Activated CD8-positive, alpha-beta memory T cell treated with anti-CD3 and anti-CD28 coated beads, Interleukin-2, amount 10 ng/mL, durations not matched to agents 7 days and 5 days (primary cell): Measurements from ENCODE around the gene NF2. TPM values are rescaled to one million over a fixed set of nuclear protein-coding genes. Genes with fewer than 3 reads are reported as not detected.

ENCODE experiments used
- ATAC-seq: fragments of 150-1000 bp; cut with Tn5 transposase; one replicate; pipeline ENCODE4 v1.10.0; 2021; ENCODE audit warnings: moderate library complexity
- CTCF ChIA-PET: fragments of 350-600 bp; sonication (Branson Sonifier 250); formaldehyde crosslinking; loops from one replicate; lab custom pipeline; 2021; ENCODE audit warnings: antibody characterized with exemption; lab: Charles Lee
- DNase-seq: peaks from one replicate; pipeline ENCODE4 v3.0.0-alpha.2; 2020
- H3K27ac Mint-ChIP-seq: one replicate; pipeline ENCODE4 v1.8.0; 2021; ENCODE audit warnings: mild to moderate bottlenecking, mixed read lengths
- H3K27me3 Mint-ChIP-seq: one replicate; pipeline ENCODE4 v1.8.0; 2021; ENCODE audit warnings: mixed read lengths
- H3K36me3 Mint-ChIP-seq: one replicate; pipeline ENCODE4 v1.8.0; 2021; ENCODE audit warnings: mild to moderate bottlenecking, mixed read lengths
- H3K4me1 Mint-ChIP-seq: one replicate; pipeline ENCODE4 v1.8.0; 2021; ENCODE audit warnings: mixed read lengths
- H3K4me3 Mint-ChIP-seq: one replicate; pipeline ENCODE4 v1.8.0; 2021; ENCODE audit warnings: mild to moderate bottlenecking, moderate library complexity, mixed read lengths
- H3K9me3 Mint-ChIP-seq: one replicate; pipeline ENCODE4 v1.8.0; 2022; ENCODE audit warnings: low read depth, mixed read lengths
- total RNA-seq, 2 experiments: library from RNA; stranded (reverse); gene quantifications; one replicate each; pipeline ENCODE4 v1.2.3, GENCODE V29; 2021

Gene NF2
- total RNA-seq, 2 experiments from 2014 or later: 46.6 to 61.2 TPM

GRCh38 chr22:29693671-29694070, 90.2 kb downstream of the NF2 start:
- H3K4me3 Mint-ChIP-seq: no peak overlapping the region
- no peaks in the 10 kb centered on the region for H3K27me3 Mint-ChIP-seq
- no peaks in the 10 kb centered on the region for H3K4me1 Mint-ChIP-seq
- H3K9me3 Mint-ChIP-seq: no peaks in the 10 kb centered on the region
- DNase-seq: no peak
- peaks cover 5% of the 10 kb centered on the region for H3K36me3 Mint-ChIP-seq
- no peak overlapping the region for H3K27ac Mint-ChIP-seq
- no peak for ATAC-seq
- CTCF ChIA-PET: no interaction called here

- H3K9me3 Mint-ChIP-seq: no peaks in the 10 kb centered on the region
- no peaks in the 10 kb centered on the region for H3K27me3 Mint-ChIP-seq
- CTCF ChIA-PET: interaction anchor here (1.2 kb wide), 1 partner anchor 393 kb away, joined by 3 read pairs; no protein-coding TSS in a partner anchor
- H3K27ac Mint-ChIP-seq: no peak overlapping the region
- H3K36me3 Mint-ChIP-seq: peaks cover 5% of the 10 kb centered on the region
- no peaks in the 10 kb centered on the region for H3K4me1 Mint-ChIP-seq
- no peak overlapping the region for H3K4me3 Mint-ChIP-seq
- ATAC-seq (no peak), DNase-seq (no peak)
These were observed 91.9 kb downstream of the NF2 start for GRCh38 chr22:29695129-29695926.

- Mint-ChIP-seq H3K4me1 (peaks cover 7% of the 10 kb centered on the region), H3K4me3 (no peak overlapping the region)
- CTCF ChIA-PET: no interaction called here
These were observed 94.6 kb downstream of the NF2 start for GRCh38 chr22:29697853-29698598.

GRCh38 chr22:29700206-29700899, 96.9 kb downstream of the NF2 start:
- no peak overlapping the region for H3K27ac Mint-ChIP-seq
- H3K4me1 Mint-ChIP-seq: peaks cover 7% of the 10 kb centered on the region
- H3K4me3 Mint-ChIP-seq: no peak overlapping the region
- H3K27me3 Mint-ChIP-seq: peaks cover 10% of the 10 kb centered on the region
- peaks cover 3% of the 10 kb centered on the region for H3K36me3 Mint-ChIP-seq
- DNase-seq (no peak), ATAC-seq (no peak)
- H3K9me3 Mint-ChIP-seq: no peaks in the 10 kb centered on the region
- CTCF ChIA-PET: interaction anchor here (1.3 to 2.1 kb wide), 2 partner anchors 16 to 305 kb away, joined by 3 to 9 read pairs; no protein-coding TSS in a partner anchor

More at GRCh38 chr22:29697853-29698598, 94.6 kb downstream of the NF2 start:
- DNase-seq (no peak), ATAC-seq (no peak)
- Mint-ChIP-seq H3K9me3 (no peaks in the 10 kb centered on the region), H3K36me3 (peaks cover 5% of the 10 kb centered on the region), H3K27me3 (peaks cover 4% of the 10 kb centered on the region), H3K27ac (no peak overlapping the region)

- CTCF ChIA-PET: interaction anchor here (0.8 to 2.1 kb wide), 3 partner anchors 17 to 388 kb away, joined by 3 to 9 read pairs (median 4); no protein-coding TSS in a partner anchor
- no peaks in the 10 kb centered on the region for H3K9me3 Mint-ChIP-seq
- peaks cover 7% of the 10 kb centered on the region for H3K4me1 Mint-ChIP-seq
- ATAC-seq (no peak), DNase-seq (no peak)
- H3K4me3 Mint-ChIP-seq: no peak overlapping the region
- peaks cover 10% of the 10 kb centered on the region for H3K27me3 Mint-ChIP-seq
- H3K36me3 Mint-ChIP-seq: no peaks in the 10 kb centered on the region
- H3K27ac Mint-ChIP-seq: no peak overlapping the region
These were observed 97.4 kb downstream of the NF2 start for GRCh38 chr22:29700900-29701154.

- DNase-seq: no peak
- Mint-ChIP-seq H3K4me3 (no peak overlapping the region), H3K27me3 (peaks cover 14% of the 10 kb centered on the region), H3K36me3 (no peaks in the 10 kb centered on the region), H3K4me1 (peaks cover 7% of the 10 kb centered on the region), H3K27ac (no peak overlapping the region), H3K9me3 (no peaks in the 10 kb centered on the region)
- peak; percentile 43 for ATAC-seq
- CTCF ChIA-PET: interaction anchor here (0.8 to 2.1 kb wide), 4 partner anchors 12 to 388 kb away, joined by 3 to 9 read pairs (median 4); no protein-coding TSS in a partner anchor
These were observed 97.9 kb downstream of the NF2 start for GRCh38 chr22:29701155-29701999.

GRCh38 chr22:29702000-29702930, 98.8 kb downstream of the NF2 start:
- H3K9me3 Mint-ChIP-seq: no peaks in the 10 kb centered on the region
- CTCF ChIA-PET: interaction anchor here (0.9 to 2.1 kb wide), 2 partner anchors 12 to 303 kb away, joined by 4 to 9 read pairs; no protein-coding TSS in a partner anchor
- H3K27me3 Mint-ChIP-seq: peaks cover 14% of the 10 kb centered on the region
- H3K36me3 Mint-ChIP-seq: no peaks in the 10 kb centered on the region
- peaks cover 7% of the 10 kb centered on the region for H3K4me1 Mint-ChIP-seq
- DNase-seq (no peak), ATAC-seq (no peak)
- no peak overlapping the region for H3K4me3 Mint-ChIP-seq
- H3K27ac Mint-ChIP-seq: no peak overlapping the region

GRCh38 chr22:29702931-29703501, 99.6 kb downstream of the NF2 start:
- no peaks in the 10 kb centered on the region for H3K9me3 Mint-ChIP-seq

GRCh38 chr22:29703569-29704195, 100.2 kb downstream of the NF2 start:
- H3K9me3 Mint-ChIP-seq: no peaks in the 10 kb centered on the region
- ATAC-seq (no peak), DNase-seq (no peak)
- H3K27me3 Mint-ChIP-seq: peaks cover 14% of the 10 kb centered on the region
- no peaks in the 10 kb centered on the region for H3K36me3 Mint-ChIP-seq
- CTCF ChIA-PET: no interaction called here
- H3K4me3 Mint-ChIP-seq: no peak overlapping the region
- H3K4me1 Mint-ChIP-seq: peaks cover 7% of the 10 kb centered on the region
- no peak overlapping the region for H3K27ac Mint-ChIP-seq

More at GRCh38 chr22:29702931-29703501, 99.6 kb downstream of the NF2 start:
- CTCF ChIA-PET: no interaction called here
- Mint-ChIP-seq H3K27me3 (peaks cover 14% of the 10 kb centered on the region), H3K4me3 (no peak overlapping the region), H3K4me1 (peaks cover 7% of the 10 kb centered on the region), H3K36me3 (no peaks in the 10 kb centered on the region), H3K27ac (no peak overlapping the region)
- DNase-seq (no peak), ATAC-seq (no peak)

- H3K27me3 Mint-ChIP-seq: peaks cover 14% of the 10 kb centered on the region
- CTCF ChIA-PET: interaction anchor here (1.0 kb wide), 1 partner anchor 384 kb away, joined by 3 read pairs; no protein-coding TSS in a partner anchor
- peaks cover 7% of the 10 kb centered on the region for H3K4me1 Mint-ChIP-seq
- no peak overlapping the region for H3K27ac Mint-ChIP-seq
- H3K4me3 Mint-ChIP-seq: no peak overlapping the region
- ATAC-seq (no peak), DNase-seq (no peak)
- no peaks in the 10 kb centered on the region for H3K9me3 Mint-ChIP-seq
- H3K36me3 Mint-ChIP-seq: no peaks in the 10 kb centered on the region
These were observed 101.3 kb downstream of the NF2 start for GRCh38 chr22:29704528-29705285.

- Mint-ChIP-seq H3K27ac (no peak overlapping the region), H3K36me3 (no peaks in the 10 kb centered on the region), H3K9me3 (no peaks in the 10 kb centered on the region), H3K4me3 (no peak overlapping the region), H3K27me3 (peaks cover 14% of the 10 kb centered on the region), H3K4me1 (peaks cover 7% of the 10 kb centered on the region)
- DNase-seq: no peak
- CTCF ChIA-PET: interaction anchor here (1.0 kb wide), 1 partner anchor 383 kb away, joined by 3 read pairs; no protein-coding TSS in a partner anchor
- no peak for ATAC-seq
These were observed 102.2 kb downstream of the NF2 start for GRCh38 chr22:29705651-29706050.
